ENCODE data around the gene VPS4A.

GRCh38 chr16:69339289-69340094 lies 28.3 kb downstream of the VPS4A start, which contains the start of the genes COG8 and NIP7:
- TF ChIP-seq, protein P1, sequence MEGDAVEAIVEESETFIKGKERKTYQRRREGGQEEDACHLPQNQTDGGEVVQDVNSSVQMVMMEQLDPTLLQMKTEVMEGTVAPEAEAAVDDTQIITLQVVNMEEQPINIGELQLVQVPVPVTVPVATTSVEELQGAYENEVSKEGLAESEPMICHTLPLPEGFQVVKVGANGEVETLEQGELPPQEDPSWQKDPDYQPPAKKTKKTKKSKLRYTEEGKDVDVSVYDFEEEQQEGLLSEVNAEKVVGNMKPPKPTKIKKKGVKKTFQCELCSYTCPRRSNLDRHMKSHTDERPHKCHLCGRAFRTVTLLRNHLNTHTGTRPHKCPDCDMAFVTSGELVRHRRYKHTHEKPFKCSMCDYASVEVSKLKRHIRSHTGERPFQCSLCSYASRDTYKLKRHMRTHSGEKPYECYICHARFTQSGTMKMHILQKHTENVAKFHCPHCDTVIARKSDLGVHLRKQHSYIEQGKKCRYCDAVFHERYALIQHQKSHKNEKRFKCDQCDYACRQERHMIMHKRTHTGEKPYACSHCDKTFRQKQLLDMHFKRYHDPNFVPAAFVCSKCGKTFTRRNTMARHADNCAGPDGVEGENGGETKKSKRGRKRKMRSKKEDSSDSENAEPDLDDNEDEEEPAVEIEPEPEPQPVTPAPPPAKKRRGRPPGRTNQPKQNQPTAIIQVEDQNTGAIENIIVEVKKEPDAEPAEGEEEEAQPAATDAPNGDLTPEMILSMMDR (IDR thresholded peaks at IDR 0.05): peak; percentile 87 to 97 (median 96)
- TF ChIP-seq POLR2A (IDR thresholded peaks at IDR 0.05): peak in 3 of 4 donors; percentile 37 to 80 (median 51)
- TF ChIP-seq EP300 (IDR thresholded peaks at IDR 0.05): peak in 2 of 4 donors; percentile 15 to 49
- TF ChIP-seq POLR2AphosphoS5 (IDR thresholded peaks at IDR 0.05): peak; percentile 81 to 91

Data from upper lobe of left lung (tissue), 4 donors.